Fibroblast of lung (primary cell): Measurements from ENCODE around the gene PSD2. TPM values are rescaled to one million over a fixed set of nuclear protein-coding genes. Genes with fewer than 3 reads are reported as not detected.

Experiments
- DNase-seq, 2 donors: peaks; one replicate each; pipeline versions ENCODE4 v3.0.0 to v3.0.0-alpha.2; 2010; ENCODE audit warnings: low read depth in 2 of 2
- H2AFZ ChIP-seq: 2 replicates; pipeline ENCODE4 v1.5.1; 2012; ENCODE audit warnings: low read length, control low read depth, inconsistent platforms
- H3K27ac ChIP-seq: 2 replicates; pipeline ENCODE4 v1.5.1; 2011; ENCODE audit warnings: low read length, control low read depth; ENCODE audit not compliant: insufficient read depth
- H3K27me3 ChIP-seq: 2 replicates; pipeline ENCODE4 v1.5.1; 2011; ENCODE audit warnings: mild to moderate bottlenecking, low read length; ENCODE audit not compliant: control insufficient read depth, insufficient read depth
- H3K36me3 ChIP-seq: 2 replicates; pipeline ENCODE4 v1.5.1; 2011; ENCODE audit warnings: low read length; ENCODE audit not compliant: control insufficient read depth, insufficient read depth
- H3K4me1 ChIP-seq: 2 replicates; pipeline ENCODE4 v1.5.1; 2011; ENCODE audit warnings: low read length; ENCODE audit not compliant: control insufficient read depth, insufficient read depth; ENCODE audit errors: extremely low read depth
- H3K4me2 ChIP-seq: 2 replicates; pipeline ENCODE4 v1.5.1; 2011; ENCODE audit warnings: low read length, control low read depth; ENCODE audit not compliant: insufficient read depth; ENCODE audit errors: extremely low read depth
- H3K4me3 ChIP-seq, 4 experiments: fragments of 200-600 bp in 1 of 4; sonication (generic) in 1 of 4; replicated peaks in 1 of 4; 2 replicates each; pipeline ENCODE4 v1.5.1; 2011 to 2016; ENCODE audit warnings: low read length in 4 of 4, low read depth in 3 of 4, mild to moderate bottlenecking in 3 of 4, control low read depth in 2 of 4, inconsistent platforms in 1 of 4, mixed read lengths in 1 of 4; ENCODE audit not compliant: insufficient read depth in 1 of 4; ENCODE audit errors: control extremely low read depth in 1 of 4
- H3K79me2 ChIP-seq: 2 replicates; pipeline ENCODE4 v1.5.1; 2012; ENCODE audit warnings: mild to moderate bottlenecking, low read length, inconsistent platforms; ENCODE audit not compliant: control insufficient read depth, insufficient read depth
- H3K9ac ChIP-seq: 2 replicates; pipeline ENCODE4 v1.5.1; 2011; ENCODE audit warnings: mild to moderate bottlenecking, low read length, control low read depth; ENCODE audit not compliant: insufficient read depth
- H3K9me3 ChIP-seq: 2 replicates; pipeline ENCODE4 v1.5.1; 2012; ENCODE audit warnings: low read depth, low read length; ENCODE audit not compliant: control insufficient read depth, insufficient read depth
- H4K20me1 ChIP-seq: 2 replicates; pipeline ENCODE4 v1.5.1; 2011; ENCODE audit warnings: low read length; ENCODE audit not compliant: control insufficient read depth, insufficient read depth; ENCODE audit errors: extremely low read depth
- EZH2 ChIP-seq: IDR thresholded peaks from 2 replicates; pipeline ENCODE4 v1.5.1; 2012; ENCODE audit warnings: low read length, control low read depth, mild to moderate bottlenecking; ENCODE audit errors: missing control alignments
- polyA plus RNA-seq, 2 donors: library from polyadenylated mRNA; depleted of rRNA in 1 of 2; stranded (reverse) in 1 of 2; unstranded in 1 of 2; fragments of >200 nt; gene quantifications; 2 replicates each; pipeline ENCODE4 v1.2.1, GENCODE V29; 2011 to 2012; ENCODE audit warnings: missing spikeins in 1 of 2
- total RNA-seq: library from RNA; depleted of rRNA; stranded (reverse); fragments of >200 nt; gene quantifications from 2 replicates; pipeline ENCODE4 v1.2.1, GENCODE V29; 2014
- TF ChIP-seq, protein P1 (sequence below), 2 donors: IDR thresholded peaks in 1 of 2; conservative IDR thresholded peaks in 1 of 2; 1 replicate in 1 of 2; 2 replicates in 1 of 2; pipeline ENCODE4 v1.5.1; 2011 to 2012; ENCODE audit warnings: low read length in 2 of 2, control low read depth in 1 of 2, inconsistent platforms in 1 of 2, low read depth in 1 of 2, mild to moderate bottlenecking in 1 of 2

Gene PSD2
- total and polyA plus RNA-seq, 2 donors (not counting 1 experiment from before 2014, with no cell fraction given): 0.05 to 0.17 TPM

DNA sequence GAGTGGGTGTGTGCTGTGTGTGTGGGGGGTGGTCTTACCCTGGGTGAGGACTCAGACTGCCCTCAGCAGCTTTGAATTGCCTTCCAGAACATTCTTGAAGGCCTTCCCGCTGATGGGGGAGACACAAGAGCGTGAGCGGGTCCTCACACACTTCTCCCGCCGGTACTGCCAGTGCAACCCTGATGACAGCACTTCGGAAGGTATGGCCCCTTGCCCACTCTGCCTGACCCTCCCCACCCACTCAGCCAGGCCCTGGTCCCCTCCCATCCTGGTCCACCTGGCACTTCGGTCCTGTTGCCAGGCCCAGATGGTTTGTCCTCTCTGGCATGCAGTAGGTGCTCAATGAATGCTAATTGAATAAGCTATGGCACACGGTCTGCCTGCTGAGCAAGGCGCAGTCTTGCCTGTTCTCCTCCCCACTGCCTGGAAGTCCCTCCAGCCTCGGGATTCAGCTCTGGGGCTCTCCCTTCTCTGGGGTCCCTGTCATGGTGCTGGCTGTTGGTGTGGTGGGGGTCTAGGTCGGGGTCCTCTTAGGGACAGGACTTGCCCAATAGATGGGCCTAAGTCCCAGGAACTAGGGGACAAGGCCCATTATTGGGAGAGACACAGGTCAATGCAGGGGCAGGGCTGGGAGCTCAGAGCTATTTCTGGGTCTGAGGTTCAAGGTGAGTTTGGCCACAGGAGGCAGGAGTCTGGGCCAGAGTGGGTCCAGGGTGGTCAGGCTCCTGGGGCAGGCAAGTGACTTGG lies 26.4 kb downstream of the PSD2 start:
- Histone ChIP-seq H2AFZ (no peak overlapping the region), H3K36me3 (no peaks in the 10 kb centered on the region), H3K4me3 (no peak overlapping the region), H3K27me3 (peaks cover under 1% of the 10 kb centered on the region), H3K4me1 (no peaks in the 10 kb centered on the region), H4K20me1 (no peaks in the 10 kb centered on the region), H3K27ac (no peak overlapping the region), H3K9me3 (no peaks in the 10 kb centered on the region), H3K9ac (no peak overlapping the region), H3K79me2 (no peaks in the 10 kb centered on the region), H3K4me2 (no peak overlapping the region)
- no peak for TF ChIP-seq EZH2
- TF ChIP-seq, protein P1, sequence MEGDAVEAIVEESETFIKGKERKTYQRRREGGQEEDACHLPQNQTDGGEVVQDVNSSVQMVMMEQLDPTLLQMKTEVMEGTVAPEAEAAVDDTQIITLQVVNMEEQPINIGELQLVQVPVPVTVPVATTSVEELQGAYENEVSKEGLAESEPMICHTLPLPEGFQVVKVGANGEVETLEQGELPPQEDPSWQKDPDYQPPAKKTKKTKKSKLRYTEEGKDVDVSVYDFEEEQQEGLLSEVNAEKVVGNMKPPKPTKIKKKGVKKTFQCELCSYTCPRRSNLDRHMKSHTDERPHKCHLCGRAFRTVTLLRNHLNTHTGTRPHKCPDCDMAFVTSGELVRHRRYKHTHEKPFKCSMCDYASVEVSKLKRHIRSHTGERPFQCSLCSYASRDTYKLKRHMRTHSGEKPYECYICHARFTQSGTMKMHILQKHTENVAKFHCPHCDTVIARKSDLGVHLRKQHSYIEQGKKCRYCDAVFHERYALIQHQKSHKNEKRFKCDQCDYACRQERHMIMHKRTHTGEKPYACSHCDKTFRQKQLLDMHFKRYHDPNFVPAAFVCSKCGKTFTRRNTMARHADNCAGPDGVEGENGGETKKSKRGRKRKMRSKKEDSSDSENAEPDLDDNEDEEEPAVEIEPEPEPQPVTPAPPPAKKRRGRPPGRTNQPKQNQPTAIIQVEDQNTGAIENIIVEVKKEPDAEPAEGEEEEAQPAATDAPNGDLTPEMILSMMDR (conservative IDR thresholded peaks at IDR 0.05 in 1 of 2, IDR thresholded peaks at IDR 0.05 in 1 of 2; ENCODE audit: low read depth in 1 of 2, low read length in 2 of 2): no peak
- DNase-seq: no peak

GRCh38 chr5:139822553-139823425 lies 27.2 kb downstream of the PSD2 start:
- Histone ChIP-seq H2AFZ (no peak overlapping the region), H3K9me3 (no peaks in the 10 kb centered on the region), H3K4me3 (no peak overlapping the region), H3K4me1 (no peaks in the 10 kb centered on the region), H3K9ac (no peak overlapping the region), H3K27ac (no peak overlapping the region), H3K27me3 (no peaks in the 10 kb centered on the region), H3K36me3 (no peaks in the 10 kb centered on the region), H3K79me2 (no peaks in the 10 kb centered on the region), H4K20me1 (no peaks in the 10 kb centered on the region), H3K4me2 (no peak overlapping the region)
- DNase-seq: no peak
- no peak for TF ChIP-seq EZH2
- TF ChIP-seq, protein P1 (conservative IDR thresholded peaks at IDR 0.05 in 1 of 2, IDR thresholded peaks at IDR 0.05 in 1 of 2; ENCODE audit: low read depth in 1 of 2, low read length in 2 of 2): no peak

- Histone ChIP-seq H3K27ac (no peak overlapping the region), H2AFZ (no peak overlapping the region), H4K20me1 (no peaks in the 10 kb centered on the region), H3K79me2 (no peaks in the 10 kb centered on the region), H3K36me3 (no peaks in the 10 kb centered on the region), H3K4me3 (no peak overlapping the region), H3K4me1 (no peaks in the 10 kb centered on the region), H3K9ac (no peak overlapping the region), H3K4me2 (no peak overlapping the region), H3K27me3 (no peaks in the 10 kb centered on the region), H3K9me3 (no peaks in the 10 kb centered on the region)
- no peak for DNase-seq
- TF ChIP-seq, protein P1 (conservative IDR thresholded peaks at IDR 0.05 in 1 of 2, IDR thresholded peaks at IDR 0.05 in 1 of 2; ENCODE audit: low read depth in 1 of 2, low read length in 2 of 2): no peak
- TF ChIP-seq EZH2: no peak
Measured at GRCh38 chr5:139823757-139824355, 28.2 kb downstream of the PSD2 start.
